ENCODE results near the gene WWOX.
A peak's percentile ranks its signal among the peaks of the same experiment; 100 is the strongest.

WWOX gene

DNA sequence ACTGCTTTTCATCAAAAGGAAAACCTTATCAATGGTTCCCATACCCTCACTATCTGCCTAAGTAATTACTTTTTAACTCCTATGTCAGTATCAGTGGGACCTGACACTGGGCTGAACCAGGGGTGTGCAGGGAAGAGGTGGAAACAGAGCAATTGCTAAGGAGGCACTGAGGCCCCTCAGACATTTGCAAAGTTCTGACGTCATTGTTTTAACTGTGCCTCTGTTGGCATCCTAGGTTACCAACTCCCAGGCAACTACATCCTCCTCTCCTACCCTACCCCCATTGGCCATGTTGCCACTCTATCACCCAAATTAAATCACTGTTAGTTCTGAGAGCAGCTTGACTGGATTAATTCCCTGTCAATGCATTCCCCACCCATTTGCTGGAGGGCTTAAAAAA, 8.0 kb upstream of the WWOX start:
- Histone ChIP-seq H3K9me3 (ENCODE audit: control insufficient read depth, insufficient read depth, low read length) (no peaks in the 10 kb centered on the region), H3K4me3 (ENCODE audit: low read depth, low read length) (no peak overlapping the region), H3K4me1 (ENCODE audit: control insufficient read depth, insufficient read depth, low read length) (no peaks in the 10 kb centered on the region), H3K27me3 (ENCODE audit: control insufficient read depth, insufficient read depth, low read length) (peaks cover 2% of the 10 kb centered on the region), H3K9ac (ENCODE audit: low read depth, low read length) (no peak overlapping the region), H3K36me3 (ENCODE audit: control insufficient read depth, insufficient read depth, low read length) (no peaks in the 10 kb centered on the region)

DNA sequence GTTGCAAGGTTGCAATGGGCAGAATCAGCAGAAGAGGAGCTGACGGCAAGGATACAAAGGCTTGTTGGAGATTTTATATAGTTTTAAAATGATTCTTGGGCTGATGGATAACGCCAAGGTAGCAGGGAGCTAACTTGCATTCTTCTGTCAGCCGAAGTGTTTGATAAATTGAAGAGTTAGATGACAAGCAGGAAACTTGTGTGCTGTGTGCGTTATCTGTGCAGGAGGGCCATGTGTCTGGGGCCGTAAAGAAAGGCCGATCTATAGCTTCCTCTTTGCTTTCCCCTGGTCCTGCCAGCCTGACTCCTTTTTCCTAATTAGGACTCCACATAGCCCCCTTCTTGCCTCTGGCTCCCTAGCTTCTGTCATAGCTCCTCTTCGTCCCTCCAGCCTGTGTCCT, 6.7 kb upstream of the WWOX start:
- Histone ChIP-seq H3K9me3 (ENCODE audit: control insufficient read depth, insufficient read depth, low read length) (no peaks in the 10 kb centered on the region), H3K27me3 (ENCODE audit: control insufficient read depth, insufficient read depth, low read length) (peaks cover 6% of the 10 kb centered on the region), H3K4me3 (ENCODE audit: low read depth, low read length) (no peak overlapping the region), H3K9ac (ENCODE audit: low read depth, low read length) (no peak overlapping the region), H3K4me1 (ENCODE audit: control insufficient read depth, insufficient read depth, low read length) (no peaks in the 10 kb centered on the region), H3K36me3 (ENCODE audit: control insufficient read depth, insufficient read depth, low read length) (no peaks in the 10 kb centered on the region)

DNA sequence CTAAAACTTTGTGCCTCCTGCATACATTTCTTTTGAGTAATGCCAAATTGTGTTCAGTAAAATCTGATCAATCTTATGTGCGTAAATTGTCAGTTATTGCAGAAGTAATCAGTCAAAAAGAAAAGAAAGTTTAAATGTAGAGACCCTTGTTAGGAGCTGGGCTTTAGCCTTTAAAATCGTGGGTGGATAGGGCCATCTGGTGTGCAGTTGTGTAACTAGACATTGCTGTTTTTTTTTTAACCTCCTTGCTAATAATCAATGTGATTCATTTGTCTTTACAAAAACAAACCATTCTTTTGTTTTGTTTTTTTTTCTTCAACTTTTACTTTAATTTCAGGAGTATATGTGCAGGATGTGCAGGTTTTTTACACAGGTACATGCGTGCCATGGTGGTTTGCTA, 5.3 kb upstream of the WWOX start:
- Histone ChIP-seq H3K9ac (ENCODE audit: low read depth, low read length) (no peak overlapping the region), H3K9me3 (ENCODE audit: control insufficient read depth, insufficient read depth, low read length) (no peaks in the 10 kb centered on the region), H3K4me1 (ENCODE audit: control insufficient read depth, insufficient read depth, low read length) (no peaks in the 10 kb centered on the region)

DNA sequence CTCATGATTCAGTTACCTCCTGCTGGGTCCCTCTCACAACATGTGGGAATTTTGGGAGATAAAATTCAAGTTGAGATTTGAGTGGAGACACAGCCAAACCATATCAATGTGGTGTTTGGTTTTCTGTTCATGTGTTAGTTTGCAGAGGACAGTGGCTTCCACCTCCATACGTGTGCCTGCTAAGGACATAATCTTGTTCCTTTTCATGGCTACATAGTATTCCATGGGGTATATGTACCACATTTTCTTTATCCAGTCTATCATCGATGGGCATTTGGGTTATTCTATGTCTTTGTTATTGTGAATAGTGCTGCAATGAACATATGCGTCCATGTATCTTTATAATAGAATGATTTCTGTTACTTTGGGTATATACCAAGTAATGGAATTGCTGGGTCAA, 4.5 kb upstream of the WWOX start:
- no peak overlapping the region for H3K4me3 ChIP-seq (ENCODE audit: low read depth, low read length)
- no peaks in the 10 kb centered on the region for H3K4me1 ChIP-seq (ENCODE audit: control insufficient read depth, insufficient read depth, low read length)
- no peaks in the 10 kb centered on the region for H3K36me3 ChIP-seq (ENCODE audit: control insufficient read depth, insufficient read depth, low read length)
- H3K9me3 ChIP-seq (ENCODE audit: control insufficient read depth, insufficient read depth, low read length) = no peaks in the 10 kb centered on the region
- no peak overlapping the region for H3K9ac ChIP-seq (ENCODE audit: low read depth, low read length)
- H3K27me3 ChIP-seq (ENCODE audit: control insufficient read depth, insufficient read depth, low read length) = peaks cover 6% of the 10 kb centered on the region

More for the DNA sequence above, 5.3 kb upstream of the WWOX start:
- H3K4me3 ChIP-seq (ENCODE audit: low read depth, low read length) = no peak overlapping the region
- H3K36me3 ChIP-seq (ENCODE audit: control insufficient read depth, insufficient read depth, low read length) = no peaks in the 10 kb centered on the region
- peaks cover 6% of the 10 kb centered on the region for H3K27me3 ChIP-seq (ENCODE audit: control insufficient read depth, insufficient read depth, low read length)

DNA sequence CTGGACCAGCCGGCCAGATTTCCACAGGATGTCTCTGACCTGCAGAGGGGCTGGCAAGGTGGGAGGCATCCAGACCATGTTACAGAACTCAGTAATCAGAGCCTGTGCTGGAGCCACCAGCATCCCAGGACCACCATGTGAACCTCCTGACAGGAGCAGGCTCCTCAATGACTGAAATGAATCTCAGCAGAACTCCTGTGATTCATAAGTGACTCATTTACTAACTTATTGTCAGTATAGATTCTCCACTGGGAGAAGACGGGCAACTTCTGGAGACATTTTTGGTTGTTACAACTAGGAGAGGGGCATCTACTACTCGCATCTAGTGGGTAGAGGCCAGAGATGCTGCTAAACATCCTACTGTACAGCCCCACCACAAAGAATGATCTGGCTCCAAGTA, 3.1 kb upstream of the WWOX start:
- Histone ChIP-seq H3K36me3 (ENCODE audit: control insufficient read depth, insufficient read depth, low read length) (no peaks in the 10 kb centered on the region), H3K9me3 (ENCODE audit: control insufficient read depth, insufficient read depth, low read length) (no peaks in the 10 kb centered on the region), H3K27me3 (ENCODE audit: control insufficient read depth, insufficient read depth, low read length) (peaks cover 6% of the 10 kb centered on the region), H3K4me3 (ENCODE audit: low read depth, low read length) (no peak overlapping the region), H3K9ac (ENCODE audit: low read depth, low read length) (no peak overlapping the region), H3K4me1 (ENCODE audit: control insufficient read depth, insufficient read depth, low read length) (peaks cover 3% of the 10 kb centered on the region)

DNA sequence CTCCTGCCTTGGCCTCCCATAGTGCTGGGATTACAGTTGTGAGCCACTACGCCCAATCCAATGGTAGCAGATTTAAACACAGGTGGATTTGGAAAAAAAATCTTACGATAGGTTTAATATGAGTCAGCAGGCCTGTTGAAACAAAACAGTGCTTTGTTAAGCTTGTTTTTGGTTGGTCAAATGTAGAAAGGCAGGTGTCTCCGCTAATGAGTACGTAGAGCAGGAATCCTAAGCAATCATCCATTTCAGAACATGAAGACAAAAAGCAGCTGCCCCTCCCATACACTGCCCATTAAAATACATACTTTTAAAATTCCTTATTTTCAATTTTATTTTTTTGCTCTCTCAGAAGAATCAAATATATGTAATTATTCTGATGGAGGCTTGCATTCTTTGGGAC, 1.9 kb upstream of the WWOX start:
- Histone ChIP-seq H3K4me3 (ENCODE audit: low read depth, low read length) (no peak overlapping the region), H3K36me3 (ENCODE audit: control insufficient read depth, insufficient read depth, low read length) (no peaks in the 10 kb centered on the region), H3K9me3 (ENCODE audit: control insufficient read depth, insufficient read depth, low read length) (no peaks in the 10 kb centered on the region), H3K9ac (ENCODE audit: low read depth, low read length) (no peak overlapping the region), H3K4me1 (ENCODE audit: control insufficient read depth, insufficient read depth, low read length) (peaks cover 3% of the 10 kb centered on the region), H3K27me3 (ENCODE audit: control insufficient read depth, insufficient read depth, low read length) (peaks cover 6% of the 10 kb centered on the region)

DNA sequence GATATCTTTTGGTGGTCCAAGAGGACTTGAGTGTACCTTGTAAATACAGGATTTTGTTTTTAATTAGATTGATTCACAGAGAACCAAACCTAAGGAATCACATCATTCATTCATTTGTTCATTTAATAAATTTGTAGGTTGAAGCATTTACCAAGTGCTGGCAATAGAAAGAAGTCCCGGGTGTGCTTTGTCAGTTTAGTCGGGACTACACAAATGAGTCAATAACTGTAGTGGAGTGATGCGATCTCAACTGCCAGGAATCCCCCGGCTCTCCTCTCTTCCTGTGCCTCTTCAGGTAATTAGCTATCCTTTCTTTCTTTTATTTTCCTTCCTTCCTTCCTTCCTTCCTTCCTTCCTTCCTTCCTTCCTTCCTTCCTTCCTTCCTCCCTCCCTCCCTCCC, 1.4 kb upstream of the WWOX start:
- H3K9me3 ChIP-seq (ENCODE audit: control insufficient read depth, insufficient read depth, low read length) = no peaks in the 10 kb centered on the region
- H3K4me3 ChIP-seq (ENCODE audit: low read depth, low read length) = no peak overlapping the region

DNA sequence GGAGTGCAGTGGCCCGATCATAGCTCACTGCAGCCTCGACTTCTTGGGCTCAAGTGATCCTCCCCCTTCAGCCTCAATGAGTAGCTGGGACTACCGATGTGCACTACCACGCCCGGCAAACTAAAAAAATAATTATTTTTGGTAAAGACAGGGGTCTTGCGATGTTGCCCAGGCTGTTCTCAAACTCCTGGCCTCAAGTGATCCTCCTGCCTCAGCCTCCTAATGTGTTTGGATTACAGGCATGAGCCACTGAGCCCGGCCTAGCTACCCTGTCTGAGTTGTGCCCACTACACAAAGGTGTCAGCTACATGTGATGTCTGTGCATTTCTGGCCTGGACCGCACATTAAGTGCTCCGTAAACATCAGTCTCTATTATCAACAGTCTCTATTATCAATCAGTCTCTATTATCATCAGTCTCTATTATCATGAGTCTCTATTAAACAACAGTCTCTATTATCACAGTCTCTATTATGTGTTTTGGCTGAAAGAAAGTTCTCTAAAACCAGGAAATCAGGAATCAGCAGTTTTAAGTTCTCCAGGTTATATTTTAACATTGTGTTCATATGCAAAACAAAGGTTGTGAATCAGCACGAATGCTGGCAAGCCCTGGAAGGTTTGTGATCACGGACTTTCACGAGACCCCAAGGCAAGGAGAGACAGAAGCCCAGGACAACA, 721 bp upstream of the WWOX start:
- no peak overlapping the region for H3K9ac ChIP-seq (ENCODE audit: low read depth, low read length)

More for the DNA sequence above, 1.4 kb upstream of the WWOX start:
- no peak overlapping the region for H3K9ac ChIP-seq (ENCODE audit: low read depth, low read length)
- peaks cover 3% of the 10 kb centered on the region for H3K4me1 ChIP-seq (ENCODE audit: control insufficient read depth, insufficient read depth, low read length)
- H3K27me3 ChIP-seq (ENCODE audit: control insufficient read depth, insufficient read depth, low read length) = peaks cover 6% of the 10 kb centered on the region
- no peaks in the 10 kb centered on the region for H3K36me3 ChIP-seq (ENCODE audit: control insufficient read depth, insufficient read depth, low read length)

DNA sequence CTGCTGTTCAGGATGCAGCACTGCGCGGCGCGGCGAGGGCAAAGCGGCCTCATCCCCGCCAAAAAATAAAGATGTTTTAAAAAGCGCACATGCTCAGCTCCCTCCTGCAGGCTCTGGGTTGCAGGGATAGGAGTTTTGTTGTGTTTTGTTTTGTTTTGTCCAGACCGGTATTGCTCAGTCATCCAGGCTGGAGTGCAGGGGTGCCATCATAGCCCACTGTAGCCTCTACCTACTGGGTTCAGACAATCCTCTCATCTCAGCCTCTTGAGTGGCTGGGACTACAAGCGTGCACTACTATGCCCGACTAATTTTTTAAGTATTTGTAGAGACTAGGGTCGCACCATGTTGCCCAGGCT, 636 bp downstream of the WWOX start:
- Histone ChIP-seq H3K9ac (ENCODE audit: low read depth, low read length) (peak overlapping the region; percentile 70), H3K4me1 (ENCODE audit: control insufficient read depth, insufficient read depth, low read length) (peaks cover 3% of the 10 kb centered on the region), H3K36me3 (ENCODE audit: control insufficient read depth, insufficient read depth, low read length) (no peaks in the 10 kb centered on the region), H3K9me3 (ENCODE audit: control insufficient read depth, insufficient read depth, low read length) (no peaks in the 10 kb centered on the region), H3K4me3 (ENCODE audit: low read depth, low read length) (peak overlapping the region; percentile 97), H3K27me3 (ENCODE audit: control insufficient read depth, insufficient read depth, low read length) (peaks cover 6% of the 10 kb centered on the region)

More for the DNA sequence above, 721 bp upstream of the WWOX start:
- no peaks in the 10 kb centered on the region for H3K36me3 ChIP-seq (ENCODE audit: control insufficient read depth, insufficient read depth, low read length)
- H3K4me1 ChIP-seq (ENCODE audit: control insufficient read depth, insufficient read depth, low read length) = peaks cover 3% of the 10 kb centered on the region
- H3K9me3 ChIP-seq (ENCODE audit: control insufficient read depth, insufficient read depth, low read length) = no peaks in the 10 kb centered on the region
- peaks cover 6% of the 10 kb centered on the region for H3K27me3 ChIP-seq (ENCODE audit: control insufficient read depth, insufficient read depth, low read length)
- peak overlapping the region; percentile 97 for H3K4me3 ChIP-seq (ENCODE audit: low read depth, low read length)

DNA sequence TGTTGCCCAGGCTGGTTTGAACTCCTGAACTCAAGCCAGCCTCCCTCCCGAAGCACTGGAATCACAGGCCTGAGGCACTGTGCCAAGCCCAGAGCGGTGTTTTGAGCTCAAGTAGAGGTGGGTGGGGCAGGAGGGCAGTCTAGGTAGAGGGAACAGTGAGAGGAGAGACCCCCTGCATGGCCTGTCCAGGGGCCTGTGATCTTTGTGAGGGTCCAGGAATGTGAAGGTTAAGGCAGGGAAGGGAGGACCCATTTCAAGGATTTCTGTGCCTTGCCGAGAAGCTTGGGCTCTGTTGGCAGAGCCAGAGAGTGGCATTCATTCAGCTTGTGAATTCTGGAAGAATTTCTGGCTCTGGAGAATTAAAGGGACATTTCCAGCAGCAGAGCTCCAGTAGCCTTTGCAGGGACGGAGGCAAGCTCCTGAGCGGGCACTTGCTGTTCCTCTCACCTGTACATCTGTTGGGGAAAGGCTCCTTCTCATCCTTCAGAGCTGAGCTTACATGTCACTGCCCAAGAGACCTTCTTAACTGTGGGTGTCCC, 2.7 kb downstream of the WWOX start:
- Histone ChIP-seq H3K4me1 (ENCODE audit: control insufficient read depth, insufficient read depth, low read length) (peaks cover 3% of the 10 kb centered on the region), H3K36me3 (ENCODE audit: control insufficient read depth, insufficient read depth, low read length) (no peaks in the 10 kb centered on the region), H3K9ac (ENCODE audit: low read depth, low read length) (no peak overlapping the region), H3K4me3 (ENCODE audit: low read depth, low read length) (no peak overlapping the region), H3K27me3 (ENCODE audit: control insufficient read depth, insufficient read depth, low read length) (no peaks in the 10 kb centered on the region), H3K9me3 (ENCODE audit: control insufficient read depth, insufficient read depth, low read length) (no peaks in the 10 kb centered on the region)

DNA sequence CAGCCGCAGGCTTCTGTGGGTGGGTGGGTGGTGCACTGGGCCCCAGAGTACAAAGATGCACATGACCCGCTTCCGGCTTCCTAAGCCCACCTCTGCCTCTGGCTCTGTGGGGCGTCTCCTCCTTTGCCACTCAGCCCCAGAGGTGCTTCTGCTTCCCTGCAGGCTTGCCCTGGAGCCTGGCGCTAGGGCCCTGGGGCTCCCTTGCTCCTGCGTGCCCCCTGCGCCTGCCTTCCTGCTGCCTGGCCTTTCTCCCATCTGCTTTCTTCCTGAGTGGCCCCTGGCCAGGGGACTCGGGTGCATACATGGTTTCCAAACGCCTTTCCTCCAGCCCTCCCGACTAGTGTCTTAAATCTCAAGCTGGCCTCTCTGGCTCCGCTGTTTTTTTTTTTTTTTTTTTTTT, 3.4 kb downstream of the WWOX start:
- Histone ChIP-seq H3K9ac (ENCODE audit: low read depth, low read length) (no peak overlapping the region), H3K9me3 (ENCODE audit: control insufficient read depth, insufficient read depth, low read length) (no peaks in the 10 kb centered on the region)

DNA sequence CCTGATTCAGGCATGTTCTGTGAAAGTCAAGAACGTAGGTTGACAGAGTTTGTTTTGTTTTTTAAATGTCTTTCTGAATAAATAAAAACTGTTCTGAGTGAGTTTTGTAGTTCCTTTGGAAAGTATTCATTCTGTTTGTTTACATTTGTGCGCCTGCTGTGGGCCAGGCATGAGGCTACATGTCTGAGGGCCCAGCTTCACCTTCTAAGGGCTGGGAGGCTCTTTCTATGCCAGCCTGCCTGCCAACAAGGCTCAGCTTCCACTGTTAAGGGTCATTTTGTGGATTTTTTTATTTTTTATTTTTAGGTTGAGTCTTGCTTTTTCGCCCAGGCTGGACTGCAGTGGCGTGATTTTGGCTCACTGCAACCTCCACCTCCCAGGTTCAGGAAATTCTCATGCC, 6.1 kb downstream of the WWOX start:
- no peak overlapping the region for H3K9ac ChIP-seq (ENCODE audit: low read depth, low read length)
- no peak overlapping the region for H3K4me3 ChIP-seq (ENCODE audit: low read depth, low read length)
- peaks cover 2% of the 10 kb centered on the region for H3K4me1 ChIP-seq (ENCODE audit: control insufficient read depth, insufficient read depth, low read length)
- H3K27me3 ChIP-seq (ENCODE audit: control insufficient read depth, insufficient read depth, low read length) = no peaks in the 10 kb centered on the region
- H3K9me3 ChIP-seq (ENCODE audit: control insufficient read depth, insufficient read depth, low read length) = no peaks in the 10 kb centered on the region
- no peaks in the 10 kb centered on the region for H3K36me3 ChIP-seq (ENCODE audit: control insufficient read depth, insufficient read depth, low read length)

More for the DNA sequence above, 3.4 kb downstream of the WWOX start:
- Histone ChIP-seq H3K36me3 (ENCODE audit: control insufficient read depth, insufficient read depth, low read length) (no peaks in the 10 kb centered on the region), H3K4me3 (ENCODE audit: low read depth, low read length) (no peak overlapping the region), H3K4me1 (ENCODE audit: control insufficient read depth, insufficient read depth, low read length) (peaks cover 3% of the 10 kb centered on the region), H3K27me3 (ENCODE audit: control insufficient read depth, insufficient read depth, low read length) (no peaks in the 10 kb centered on the region)
